ENCODE data around the gene SOX10.

The SOX10 gene

GRCh38 chr22:38023045-38023444, 38.7 kb upstream of the SOX10 start:
- no peak for DNase-seq (ENCODE audit: low read depth)
- no peak for TF ChIP-seq CTCF (IDR thresholded peaks at IDR 0.05; ENCODE audit: control insufficient read depth, insufficient read depth, low read depth, low read length, missing control alignments)
- H3K4me3 ChIP-seq (ENCODE audit: control insufficient read depth, low read depth, low read length): no peak overlapping the region

GRCh38 chr22:38021206-38021605, 36.9 kb upstream of the SOX10 start:
- TF ChIP-seq CTCF (IDR thresholded peaks at IDR 0.05; ENCODE audit: control insufficient read depth, insufficient read depth, low read depth, low read length, missing control alignments): no peak
- no peak overlapping the region for H3K4me3 ChIP-seq (ENCODE audit: control insufficient read depth, low read depth, low read length)
- DNase-seq (ENCODE audit: low read depth): no peak

GRCh38 chr22:38018938-38019827, 34.8 kb upstream of the SOX10 start:
- no peak for TF ChIP-seq CTCF (IDR thresholded peaks at IDR 0.05; ENCODE audit: control insufficient read depth, insufficient read depth, low read depth, low read length, missing control alignments)

GRCh38 chr22:38017939-38018885, 33.9 kb upstream of the SOX10 start:
- no peak for DNase-seq (ENCODE audit: low read depth)
- no peak overlapping the region for H3K4me3 ChIP-seq (ENCODE audit: control insufficient read depth, low read depth, low read length)
- no peak for TF ChIP-seq CTCF (IDR thresholded peaks at IDR 0.05; ENCODE audit: control insufficient read depth, insufficient read depth, low read depth, low read length, missing control alignments)

More at GRCh38 chr22:38018938-38019827, 34.8 kb upstream of the SOX10 start:
- DNase-seq (ENCODE audit: low read depth): no peak
- H3K4me3 ChIP-seq (ENCODE audit: control insufficient read depth, low read depth, low read length): no peak overlapping the region

- TF ChIP-seq CTCF (IDR thresholded peaks at IDR 0.05; ENCODE audit: control insufficient read depth, insufficient read depth, low read depth, low read length, missing control alignments): no peak
- no peak for DNase-seq (ENCODE audit: low read depth)
- no peak overlapping the region for H3K4me3 ChIP-seq (ENCODE audit: control insufficient read depth, low read depth, low read length)
Measured at GRCh38 chr22:38017272-38017920, 33.0 kb upstream of the SOX10 start.
